Measurements from ENCODE around the gene ZZZ3.

Gene ZZZ3

DNA sequence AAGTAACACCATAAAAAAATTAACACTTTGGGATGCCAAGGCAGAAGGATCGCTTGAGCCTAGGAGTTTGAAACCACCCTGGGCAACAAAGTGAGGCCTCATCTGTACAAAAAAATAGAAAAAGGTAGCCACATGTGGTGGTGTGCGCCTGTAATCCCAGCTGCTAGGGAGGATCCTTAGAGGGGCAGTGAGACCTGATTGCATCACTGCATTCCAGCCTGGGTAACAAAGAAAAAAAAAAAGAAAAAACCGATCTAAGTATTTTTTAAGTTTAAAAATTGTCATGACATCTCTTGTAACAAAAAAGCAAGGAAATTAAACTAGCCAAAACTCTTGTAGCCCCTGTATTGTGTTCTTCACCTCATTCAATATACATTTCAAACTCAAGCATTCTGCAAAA is 39.5 kb downstream of the ZZZ3 start:
- ChIA-PET POLR2A (no interaction called here), CTCF (no interaction called here)
- Histone ChIP-seq H3K4me3 (ENCODE audit: low read depth, low read length) (no peak overlapping the region), H3K9me3 (ENCODE audit: control insufficient read depth, insufficient read depth, low read depth, low read length) (no peaks in the 10 kb centered on the region), H3K36me3 (ENCODE audit: control insufficient read depth in 2 of 2, insufficient read depth in 1 of 2, low read length in 2 of 2) (peaks cover 0 to 17% of the 10 kb centered on the region in 2 experiments; a peak in 2 of 3 replicates), H3K27ac (ENCODE audit: extremely low read depth, low read depth, low read length) (no peak overlapping the region), H3K4me1 (ENCODE audit: control insufficient read depth, insufficient read depth, low read length) (no peaks in the 10 kb centered on the region)
- TF ChIP-seq ZBTB17 (tag by site-specific recombination; IDR thresholded peaks at IDR 0.05), result no peak
- TF ChIP-seq, protein P1, sequence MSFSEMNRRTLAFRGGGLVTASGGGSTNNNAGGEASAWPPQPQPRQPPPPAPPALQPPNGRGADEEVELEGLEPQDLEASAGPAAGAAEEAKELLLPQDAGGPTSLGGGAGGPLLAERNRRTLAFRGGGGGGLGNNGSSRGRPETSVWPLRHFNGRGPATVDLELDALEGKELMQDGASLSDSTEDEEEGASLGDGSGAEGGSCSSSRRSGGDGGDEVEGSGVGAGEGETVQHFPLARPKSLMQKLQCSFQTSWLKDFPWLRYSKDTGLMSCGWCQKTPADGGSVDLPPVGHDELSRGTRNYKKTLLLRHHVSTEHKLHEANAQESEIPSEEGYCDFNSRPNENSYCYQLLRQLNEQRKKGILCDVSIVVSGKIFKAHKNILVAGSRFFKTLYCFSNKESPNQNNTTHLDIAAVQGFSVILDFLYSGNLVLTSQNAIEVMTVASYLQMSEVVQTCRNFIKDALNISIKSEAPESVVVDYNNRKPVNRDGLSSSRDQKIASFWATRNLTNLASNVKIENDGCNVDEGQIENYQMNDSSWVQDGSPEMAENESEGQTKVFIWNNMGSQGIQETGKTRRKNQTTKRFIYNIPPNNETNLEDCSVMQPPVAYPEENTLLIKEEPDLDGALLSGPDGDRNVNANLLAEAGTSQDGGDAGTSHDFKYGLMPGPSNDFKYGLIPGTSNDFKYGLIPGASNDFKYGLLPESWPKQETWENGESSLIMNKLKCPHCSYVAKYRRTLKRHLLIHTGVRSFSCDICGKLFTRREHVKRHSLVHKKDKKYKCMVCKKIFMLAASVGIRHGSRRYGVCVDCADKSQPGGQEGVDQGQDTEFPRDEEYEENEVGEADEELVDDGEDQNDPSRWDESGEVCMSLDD (tag by site-specific recombination; IDR thresholded peaks at IDR 0.05), result no peak
- TF ChIP-seq ZNF214 (tag by site-specific recombination; IDR thresholded peaks at IDR 0.05; ENCODE audit: borderline replicate concordance), result no peak
- no peak for TF ChIP-seq ZNF248 (tag by site-specific recombination; IDR thresholded peaks at IDR 0.05)
- TF ChIP-seq ZNF658 (tag by site-specific recombination; IDR thresholded peaks at IDR 0.05), result no peak
- TF ChIP-seq, protein P2, sequence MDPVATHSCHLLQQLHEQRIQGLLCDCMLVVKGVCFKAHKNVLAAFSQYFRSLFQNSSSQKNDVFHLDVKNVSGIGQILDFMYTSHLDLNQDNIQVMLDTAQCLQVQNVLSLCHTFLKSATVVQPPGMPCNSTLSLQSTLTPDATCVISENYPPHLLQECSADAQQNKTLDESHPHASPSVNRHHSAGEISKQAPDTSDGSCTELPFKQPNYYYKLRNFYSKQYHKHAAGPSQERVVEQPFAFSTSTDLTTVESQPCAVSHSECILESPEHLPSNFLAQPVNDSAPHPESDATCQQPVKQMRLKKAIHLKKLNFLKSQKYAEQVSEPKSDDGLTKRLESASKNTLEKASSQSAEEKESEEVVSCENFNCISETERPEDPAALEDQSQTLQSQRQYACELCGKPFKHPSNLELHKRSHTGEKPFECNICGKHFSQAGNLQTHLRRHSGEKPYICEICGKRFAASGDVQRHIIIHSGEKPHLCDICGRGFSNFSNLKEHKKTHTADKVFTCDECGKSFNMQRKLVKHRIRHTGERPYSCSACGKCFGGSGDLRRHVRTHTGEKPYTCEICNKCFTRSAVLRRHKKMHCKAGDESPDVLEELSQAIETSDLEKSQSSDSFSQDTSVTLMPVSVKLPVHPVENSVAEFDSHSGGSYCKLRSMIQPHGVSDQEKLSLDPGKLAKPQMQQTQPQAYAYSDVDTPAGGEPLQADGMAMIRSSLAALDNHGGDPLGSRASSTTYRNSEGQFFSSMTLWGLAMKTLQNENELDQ (tag by site-specific recombination; IDR thresholded peaks at IDR 0.05; ENCODE audit: low read depth), result no peak
- no peak for TF ChIP-seq WT1 (tag by site-specific recombination; IDR thresholded peaks at IDR 0.05)
- TF ChIP-seq ZNF791 (tag by site-specific recombination; IDR thresholded peaks at IDR 0.05), result no peak
- no peak for TF ChIP-seq ZNF514 (tag by site-specific recombination; IDR thresholded peaks at IDR 0.05)
- TF ChIP-seq ZNF175 (tag by site-specific recombination; IDR thresholded peaks at IDR 0.05), result no peak
- TF ChIP-seq ZEB2 (tag by site-specific recombination; IDR thresholded peaks at IDR 0.05), result no peak
- no peak for TF ChIP-seq FEZF1 (tag by site-specific recombination; IDR thresholded peaks at IDR 0.05)
- TF ChIP-seq ZFP69B (tag by site-specific recombination; IDR thresholded peaks at IDR 0.05), result no peak
- TF ChIP-seq, protein P3, sequence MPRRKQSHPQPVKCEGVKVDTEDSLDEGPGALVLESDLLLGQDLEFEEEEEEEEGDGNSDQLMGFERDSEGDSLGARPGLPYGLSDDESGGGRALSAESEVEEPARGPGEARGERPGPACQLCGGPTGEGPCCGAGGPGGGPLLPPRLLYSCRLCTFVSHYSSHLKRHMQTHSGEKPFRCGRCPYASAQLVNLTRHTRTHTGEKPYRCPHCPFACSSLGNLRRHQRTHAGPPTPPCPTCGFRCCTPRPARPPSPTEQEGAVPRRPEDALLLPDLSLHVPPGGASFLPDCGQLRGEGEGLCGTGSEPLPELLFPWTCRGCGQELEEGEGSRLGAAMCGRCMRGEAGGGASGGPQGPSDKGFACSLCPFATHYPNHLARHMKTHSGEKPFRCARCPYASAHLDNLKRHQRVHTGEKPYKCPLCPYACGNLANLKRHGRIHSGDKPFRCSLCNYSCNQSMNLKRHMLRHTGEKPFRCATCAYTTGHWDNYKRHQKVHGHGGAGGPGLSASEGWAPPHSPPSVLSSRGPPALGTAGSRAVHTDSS (tag by site-specific recombination; IDR thresholded peaks at IDR 0.05), result no peak

DNA sequence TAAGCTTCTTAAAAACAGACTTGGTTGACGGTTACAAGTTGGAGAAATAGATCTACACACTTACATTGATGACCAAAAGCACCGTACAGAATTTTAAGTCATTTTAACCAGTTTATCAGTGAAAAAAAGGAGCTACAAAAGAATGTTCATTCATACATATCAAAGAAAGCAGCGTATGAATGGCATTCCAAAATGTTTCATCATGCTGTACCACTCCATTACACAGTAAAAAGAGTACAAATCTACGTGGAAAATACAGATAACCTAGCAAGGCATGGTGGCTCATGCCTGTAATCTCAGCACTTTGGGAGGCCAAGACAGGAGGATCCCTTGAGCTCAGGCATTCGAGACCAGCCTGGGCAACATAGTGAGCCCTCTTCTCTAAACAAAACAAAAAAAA is 40.3 kb downstream of the ZZZ3 start:
- H3K4me1 ChIP-seq (ENCODE audit: control insufficient read depth, insufficient read depth, low read length), result no peaks in the 10 kb centered on the region
- no peaks in the 10 kb centered on the region for H3K9me3 ChIP-seq (ENCODE audit: control insufficient read depth, insufficient read depth, low read depth, low read length)
- H3K4me3 ChIP-seq (ENCODE audit: low read depth, low read length), result no peak overlapping the region
- CTCF ChIA-PET, result interaction anchor here (1.2 kb wide), 1 partner anchor 40 kb away, joined by 4 read pairs; the partner anchor contains the start of gene ZZZ3
- no peak overlapping the region for H3K27ac ChIP-seq (ENCODE audit: extremely low read depth, low read depth, low read length)
- TF ChIP-seq ZNF112 (tag by site-specific recombination; IDR thresholded peaks at IDR 0.05) (no peak), ZNF350 (tag by site-specific recombination; IDR thresholded peaks at IDR 0.05) (no peak), ZBTB7A (tag by site-specific recombination; IDR thresholded peaks at IDR 0.05; ENCODE audit: low read depth) (no peak)
- TF ChIP-seq, protein P4, sequence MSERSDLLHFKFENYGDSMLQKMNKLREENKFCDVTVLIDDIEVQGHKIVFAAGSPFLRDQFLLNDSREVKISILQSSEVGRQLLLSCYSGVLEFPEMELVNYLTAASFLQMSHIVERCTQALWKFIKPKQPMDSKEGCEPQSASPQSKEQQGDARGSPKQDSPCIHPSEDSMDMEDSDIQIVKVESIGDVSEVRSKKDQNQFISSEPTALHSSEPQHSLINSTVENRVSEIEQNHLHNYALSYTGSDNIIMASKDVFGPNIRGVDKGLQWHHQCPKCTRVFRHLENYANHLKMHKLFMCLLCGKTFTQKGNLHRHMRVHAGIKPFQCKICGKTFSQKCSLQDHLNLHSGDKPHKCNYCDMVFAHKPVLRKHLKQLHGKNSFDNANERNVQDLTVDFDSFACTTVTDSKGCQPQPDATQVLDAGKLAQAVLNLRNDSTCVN (tag by site-specific recombination; optimal IDR thresholded peaks at IDR 0.05), result no peak
- H3K36me3 ChIP-seq (ENCODE audit: control insufficient read depth in 2 of 2, insufficient read depth in 1 of 2, low read length in 2 of 2), result peaks cover 0 to 17% of the 10 kb centered on the region in 2 experiments; a peak in 2 of 3 replicates
- POLR2A ChIA-PET, result no interaction called here

All from HEK293 (cell line).